Keratinocyte (primary cell): ENCODE measurements around the gene TNP2.

Source experiments
- EZH2 ChIP-seq: IDR thresholded peaks from one replicate; pipeline ENCODE4 v1.6.1; 2012; ENCODE audit warnings: inconsistent platforms, mild to moderate bottlenecking, low read length, moderate library complexity
- TF ChIP-seq, protein P1 (sequence below), 3 experiments: IDR thresholded peaks in 1 of 3; conservative IDR thresholded peaks in 1 of 3; optimal IDR thresholded peaks in 1 of 3; 2 replicates in 2 of 3; 3 replicates in 1 of 3; pipeline versions ENCODE3 to v1.5.1; 2011; ENCODE audit warnings: low read length in 3 of 3, mild to moderate bottlenecking in 3 of 3, moderate library complexity in 2 of 3, control low read depth in 1 of 3, inconsistent platforms in 1 of 3; ENCODE audit not compliant: insufficient read depth in 2 of 3; ENCODE audit errors: extremely low read depth in 1 of 3

DNA sequence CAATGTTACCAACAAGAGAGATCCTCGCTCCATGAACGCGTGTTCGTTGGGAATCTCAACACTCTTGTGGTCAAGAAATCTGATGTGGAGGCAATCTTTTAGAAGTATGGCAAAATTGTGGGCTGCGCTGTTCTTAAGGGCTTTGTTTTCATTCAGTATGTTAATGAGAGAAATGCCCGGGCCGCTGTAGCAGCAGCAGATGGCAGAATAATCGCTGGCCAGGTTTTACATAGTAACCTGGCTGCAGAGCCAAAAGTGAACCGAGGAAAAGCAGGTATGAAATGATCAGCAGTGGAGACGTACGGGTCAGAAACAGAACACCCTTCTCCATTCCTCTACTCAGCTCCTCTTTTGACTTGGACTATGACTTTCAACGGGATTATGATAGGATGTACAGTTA lies 26.5 kb downstream of the TNP2 start:
- TF ChIP-seq, protein P1, sequence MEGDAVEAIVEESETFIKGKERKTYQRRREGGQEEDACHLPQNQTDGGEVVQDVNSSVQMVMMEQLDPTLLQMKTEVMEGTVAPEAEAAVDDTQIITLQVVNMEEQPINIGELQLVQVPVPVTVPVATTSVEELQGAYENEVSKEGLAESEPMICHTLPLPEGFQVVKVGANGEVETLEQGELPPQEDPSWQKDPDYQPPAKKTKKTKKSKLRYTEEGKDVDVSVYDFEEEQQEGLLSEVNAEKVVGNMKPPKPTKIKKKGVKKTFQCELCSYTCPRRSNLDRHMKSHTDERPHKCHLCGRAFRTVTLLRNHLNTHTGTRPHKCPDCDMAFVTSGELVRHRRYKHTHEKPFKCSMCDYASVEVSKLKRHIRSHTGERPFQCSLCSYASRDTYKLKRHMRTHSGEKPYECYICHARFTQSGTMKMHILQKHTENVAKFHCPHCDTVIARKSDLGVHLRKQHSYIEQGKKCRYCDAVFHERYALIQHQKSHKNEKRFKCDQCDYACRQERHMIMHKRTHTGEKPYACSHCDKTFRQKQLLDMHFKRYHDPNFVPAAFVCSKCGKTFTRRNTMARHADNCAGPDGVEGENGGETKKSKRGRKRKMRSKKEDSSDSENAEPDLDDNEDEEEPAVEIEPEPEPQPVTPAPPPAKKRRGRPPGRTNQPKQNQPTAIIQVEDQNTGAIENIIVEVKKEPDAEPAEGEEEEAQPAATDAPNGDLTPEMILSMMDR (optimal IDR thresholded peaks at IDR 0.05 in 1 of 3, IDR thresholded peaks at IDR 0.05 in 1 of 3, conservative IDR thresholded peaks at IDR 0.05 in 1 of 3; ENCODE audit: extremely low read depth in 1 of 3, insufficient read depth in 2 of 3, low read length in 3 of 3), result no peak
- TF ChIP-seq EZH2, result no peak
